Measurements from ENCODE around the gene ZNF410.
A peak's percentile ranks its signal among the peaks of the same experiment; 100 is the strongest.

Gene ZNF410

DNA sequence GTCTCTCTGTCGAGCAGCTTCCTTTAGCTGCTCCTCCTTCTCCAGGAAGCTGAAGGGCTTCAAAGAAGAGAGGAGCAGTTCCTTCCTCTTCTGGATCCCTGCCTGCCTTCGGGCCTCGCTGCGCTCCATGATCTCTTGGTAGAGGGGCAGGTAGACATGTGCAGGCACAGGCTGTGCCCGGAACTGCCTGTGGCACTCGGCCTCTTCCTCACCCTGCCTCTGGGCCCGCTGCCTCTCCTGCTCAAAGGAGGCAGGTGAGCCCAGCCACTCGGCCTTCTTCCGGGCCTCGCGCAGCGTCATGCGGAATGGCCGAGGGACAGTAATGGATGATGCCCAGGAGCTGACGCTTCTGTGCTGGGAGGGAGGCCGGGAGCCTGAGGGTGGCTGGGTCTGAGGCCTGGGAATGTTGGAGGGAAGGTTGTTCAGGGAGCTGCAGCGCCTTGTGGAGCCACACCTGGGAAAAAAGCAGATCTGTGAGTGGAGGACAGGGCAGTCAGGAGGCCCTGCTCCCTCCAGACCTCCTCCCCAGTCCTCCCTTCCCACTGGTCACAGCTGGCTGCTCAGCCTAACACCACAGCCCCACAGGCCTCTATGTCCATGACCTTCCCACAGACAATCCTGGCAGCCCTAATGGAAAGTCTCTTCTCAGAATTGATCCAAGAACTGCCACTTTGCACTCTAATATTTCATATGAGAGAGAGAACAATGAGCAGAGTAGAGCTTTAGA, 57.9 kb downstream of the ZNF410 start:
- no peak overlapping the region for H3K9ac ChIP-seq (ENCODE audit: low read length)
- H3K79me2 ChIP-seq (ENCODE audit: insufficient read depth, low read length): no peaks in the 10 kb centered on the region
- H3K27me3 ChIP-seq (ENCODE audit: low read length): no peaks in the 10 kb centered on the region
- H3K9me2 ChIP-seq (replicated peaks; ENCODE audit: insufficient read depth, low read length): no peaks in the 10 kb centered on the region
- H3F3A ChIP-seq (ENCODE audit: insufficient read depth): no peaks in the 10 kb centered on the region
- no peaks in the 10 kb centered on the region for H3K36me3 ChIP-seq (ENCODE audit: low read length)
- no peak overlapping the region for H3K4me2 ChIP-seq (ENCODE audit: low read depth, low read length, poor library complexity, severe bottlenecking)
- H3K4me3 ChIP-seq (ENCODE audit: insufficient read depth, low read length, poor library complexity, severe bottlenecking): no peak overlapping the region
- no peak overlapping the region for H3K27ac ChIP-seq (ENCODE audit: low read depth, low read length)
- H3K9me3 ChIP-seq (ENCODE audit: insufficient read depth, low read length): no peaks in the 10 kb centered on the region
- H4K20me1 ChIP-seq (ENCODE audit: low read depth, low read length): no peaks in the 10 kb centered on the region
- no peak for TF ChIP-seq EZH2phosphoT487 (conservative IDR thresholded peaks at IDR 0.05; ENCODE audit: low read length)
- TF ChIP-seq, protein P1, sequence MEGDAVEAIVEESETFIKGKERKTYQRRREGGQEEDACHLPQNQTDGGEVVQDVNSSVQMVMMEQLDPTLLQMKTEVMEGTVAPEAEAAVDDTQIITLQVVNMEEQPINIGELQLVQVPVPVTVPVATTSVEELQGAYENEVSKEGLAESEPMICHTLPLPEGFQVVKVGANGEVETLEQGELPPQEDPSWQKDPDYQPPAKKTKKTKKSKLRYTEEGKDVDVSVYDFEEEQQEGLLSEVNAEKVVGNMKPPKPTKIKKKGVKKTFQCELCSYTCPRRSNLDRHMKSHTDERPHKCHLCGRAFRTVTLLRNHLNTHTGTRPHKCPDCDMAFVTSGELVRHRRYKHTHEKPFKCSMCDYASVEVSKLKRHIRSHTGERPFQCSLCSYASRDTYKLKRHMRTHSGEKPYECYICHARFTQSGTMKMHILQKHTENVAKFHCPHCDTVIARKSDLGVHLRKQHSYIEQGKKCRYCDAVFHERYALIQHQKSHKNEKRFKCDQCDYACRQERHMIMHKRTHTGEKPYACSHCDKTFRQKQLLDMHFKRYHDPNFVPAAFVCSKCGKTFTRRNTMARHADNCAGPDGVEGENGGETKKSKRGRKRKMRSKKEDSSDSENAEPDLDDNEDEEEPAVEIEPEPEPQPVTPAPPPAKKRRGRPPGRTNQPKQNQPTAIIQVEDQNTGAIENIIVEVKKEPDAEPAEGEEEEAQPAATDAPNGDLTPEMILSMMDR (IDR thresholded peaks at IDR 0.05; ENCODE audit: insufficient read depth, low read length, poor library complexity, severe bottlenecking): no peak
- no peak overlapping the region for H2AFZ ChIP-seq (ENCODE audit: low read depth, low read length, severe bottlenecking)

DNA sequence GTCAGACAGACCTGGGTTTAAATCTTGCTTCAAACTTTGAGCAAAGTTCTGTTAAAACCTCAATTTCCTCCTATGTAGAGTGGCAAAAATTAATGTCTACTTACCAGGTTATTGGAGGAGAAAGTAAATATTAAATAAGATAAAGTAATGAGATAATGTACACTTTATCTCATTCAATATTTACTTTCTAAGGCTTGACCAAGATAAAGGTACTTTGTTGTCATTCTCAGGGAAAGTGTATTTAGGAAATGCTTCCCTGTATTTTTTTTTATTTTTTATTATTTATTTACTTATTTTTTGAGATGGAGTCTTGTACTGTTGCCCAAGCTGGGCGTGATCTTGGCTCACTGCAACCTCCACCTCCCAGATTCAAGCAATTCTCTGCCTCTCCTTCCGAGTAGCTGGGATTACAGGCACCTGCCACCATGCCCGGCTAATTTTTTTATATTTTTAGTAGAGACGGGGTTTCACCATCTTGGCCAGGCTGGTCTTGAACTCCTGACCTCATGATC, 58.6 kb downstream of the ZNF410 start:
- H3K27ac ChIP-seq (ENCODE audit: low read depth, low read length): no peak overlapping the region
- no peaks in the 10 kb centered on the region for H3K36me3 ChIP-seq (ENCODE audit: low read length)

DNA sequence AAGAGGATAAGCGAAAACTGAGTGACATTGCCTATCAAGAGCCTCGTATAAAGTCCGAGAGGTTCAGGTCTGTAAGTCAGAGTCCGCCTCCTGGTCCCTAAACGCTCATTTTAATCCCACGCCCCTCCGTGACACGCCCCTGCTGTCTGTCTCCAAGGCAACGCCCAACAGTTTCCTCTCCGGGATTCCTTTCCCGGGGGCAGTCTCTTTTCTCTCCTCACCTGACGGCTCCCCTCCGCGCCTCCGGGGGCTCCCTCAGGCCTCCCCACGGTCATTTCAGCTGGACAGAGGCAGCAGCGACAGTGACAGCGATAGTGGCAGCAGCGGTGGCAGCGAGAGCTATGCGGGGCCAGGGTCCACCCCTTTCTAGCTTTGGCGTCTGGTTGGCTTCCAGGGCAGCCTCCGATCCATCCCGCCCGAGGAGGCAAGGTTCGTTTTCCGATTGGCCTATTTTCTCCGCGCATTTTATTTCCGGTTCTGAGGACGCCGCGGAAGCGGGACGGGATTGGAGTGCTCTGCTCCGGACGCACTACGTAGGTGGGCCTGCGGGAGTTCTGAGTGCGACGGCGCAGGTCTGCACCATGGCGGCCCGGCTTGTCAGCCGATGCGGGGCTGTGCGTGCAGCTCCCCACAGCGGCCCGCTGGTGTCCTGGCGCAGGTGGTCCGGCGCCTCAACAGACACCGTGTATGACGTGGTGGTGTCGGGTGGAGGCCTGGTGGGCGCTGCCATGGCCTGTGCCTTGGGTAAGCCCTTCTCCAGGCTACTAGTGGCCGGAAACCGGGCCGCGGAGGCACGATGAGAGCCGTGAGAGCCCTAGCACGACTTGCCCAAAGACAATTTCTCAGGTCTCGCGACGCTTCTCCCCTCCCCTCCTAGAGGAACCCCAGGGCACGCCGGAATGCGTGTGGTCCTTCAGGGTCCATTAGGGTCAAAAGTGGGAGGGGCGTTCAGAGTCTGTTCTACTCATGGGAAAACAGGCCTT, 63.4 kb downstream of the ZNF410 start, which contains the start of the genes COQ6 and FAM161B:
COQ6 (plus strand) TSS at position 551 of the 983 bp plus-strand sequence; CDS start at position 582, 31 bp downstream.
FAM161B (minus strand) TSS at position 343 of the 983 bp plus-strand sequence; CDS start at position 275, 68 bp downstream.
- Histone ChIP-seq H3K27me3 (ENCODE audit: low read length) (no peaks in the 10 kb centered on the region), H3K4me3 (ENCODE audit: insufficient read depth, low read length, poor library complexity, severe bottlenecking) (peak within 1 kb of the TSS; percentile 96), H3K9me3 (ENCODE audit: insufficient read depth, low read length) (no peaks in the 10 kb centered on the region), H3K27ac (ENCODE audit: low read depth, low read length) (peak within 1 kb of the TSS; percentile 51), H3K36me3 (ENCODE audit: low read length) (no peaks in the 10 kb centered on the region), H3F3A (ENCODE audit: insufficient read depth) (peaks cover 7% of the 10 kb centered on the region), H4K20me1 (ENCODE audit: low read depth, low read length) (no peaks in the 10 kb centered on the region), H3K9me2 (replicated peaks; ENCODE audit: insufficient read depth, low read length) (no peaks in the 10 kb centered on the region), H3K4me2 (ENCODE audit: low read depth, low read length, poor library complexity, severe bottlenecking) (peak within 1 kb of the TSS; percentile 80), H3K79me2 (ENCODE audit: insufficient read depth, low read length) (peaks cover 5% of the 10 kb centered on the region; the same call in 1 of the 2 replicates), H3K9ac (ENCODE audit: low read length) (peak within 1 kb of the TSS; percentile 79), H2AFZ (ENCODE audit: low read depth, low read length, severe bottlenecking) (peak within 1 kb of the TSS; percentile 98)
- TF ChIP-seq, protein P1 (IDR thresholded peaks at IDR 0.05; ENCODE audit: insufficient read depth, low read length, poor library complexity, severe bottlenecking): no peak
- no peak for TF ChIP-seq EZH2phosphoT487 (conservative IDR thresholded peaks at IDR 0.05; ENCODE audit: low read length)

More for the DNA sequence above, 58.6 kb downstream of the ZNF410 start:
- Histone ChIP-seq H3K9ac (ENCODE audit: low read length) (no peak overlapping the region), H4K20me1 (ENCODE audit: low read depth, low read length) (no peaks in the 10 kb centered on the region), H3K9me2 (replicated peaks; ENCODE audit: insufficient read depth, low read length) (no peaks in the 10 kb centered on the region), H2AFZ (ENCODE audit: low read depth, low read length, severe bottlenecking) (no peak overlapping the region), H3K4me2 (ENCODE audit: low read depth, low read length, poor library complexity, severe bottlenecking) (no peak overlapping the region), H3K27me3 (ENCODE audit: low read length) (no peaks in the 10 kb centered on the region), H3K79me2 (ENCODE audit: insufficient read depth, low read length) (no peaks in the 10 kb centered on the region), H3K9me3 (ENCODE audit: insufficient read depth, low read length) (no peaks in the 10 kb centered on the region), H3F3A (ENCODE audit: insufficient read depth) (no peaks in the 10 kb centered on the region), H3K4me3 (ENCODE audit: insufficient read depth, low read length, poor library complexity, severe bottlenecking) (no peak overlapping the region)
- no peak for TF ChIP-seq EZH2phosphoT487 (conservative IDR thresholded peaks at IDR 0.05; ENCODE audit: low read length)
- TF ChIP-seq, protein P1 (IDR thresholded peaks at IDR 0.05; ENCODE audit: insufficient read depth, low read length, poor library complexity, severe bottlenecking): no peak

Measured in SU-DHL-6 (cell line).